H1 (cell line): ENCODE data around the gene ITFG2. TPM values are rescaled to one million over a fixed set of nuclear protein-coding genes. Genes with fewer than 3 reads are reported as not detected.

ENCODE experiments used
- EGR1 ChIP-seq: IDR thresholded peaks from 2 replicates; pipeline ENCODE4 v1.6.1; 2011; ENCODE audit warnings: low read depth, low read length, borderline replicate concordance
- EP300 ChIP-seq, 2 experiments: IDR thresholded peaks; 1 replicate in 1 of 2; 2 replicates in 1 of 2; pipeline ENCODE4 v1.6.1; 2011 to 2012; ENCODE audit warnings: low read depth in 2 of 2, low read length in 2 of 2, mild to moderate bottlenecking in 2 of 2, borderline replicate concordance in 1 of 2, inconsistent platforms in 1 of 2, moderate library complexity in 1 of 2
- JUN ChIP-seq: IDR thresholded peaks from 2 replicates; pipeline ENCODE4 v1.6.1; 2011; ENCODE audit warnings: low read depth, mild to moderate bottlenecking, improper control_type of control experiment, low read length
- KDM5A ChIP-seq: fragments of 200-600 bp; IDR thresholded peaks from 2 replicates; pipeline ENCODE4 v1.7.1; 2012; ENCODE audit warnings: mild to moderate bottlenecking, low read length, inconsistent platforms, mixed read lengths
- NRF1 ChIP-seq: IDR thresholded peaks from 2 replicates; pipeline ENCODE4 v1.6.1; 2011; ENCODE audit warnings: mild to moderate bottlenecking, low read depth, low read length, improper control_type of control experiment
- RNF2 ChIP-seq: fragments of 200-900, 300-1000 bp; sonication (generic); IDR thresholded peaks from 2 replicates; pipeline ENCODE4 v1.7.1; 2016; ENCODE audit warnings: borderline replicate concordance, low read depth, mild to moderate bottlenecking, antibody characterized with exemption, low read length; ENCODE audit not compliant: poor library complexity, severe bottlenecking; ENCODE audit errors: missing control alignments
- SRF ChIP-seq: IDR thresholded peaks from 2 replicates; pipeline ENCODE4 v1.6.1; 2011; ENCODE audit warnings: mild to moderate bottlenecking, low read depth, low read length, moderate library complexity
- SUZ12 ChIP-seq: fragments of 200-600 bp; sonication (generic); IDR thresholded peaks from 2 replicates; pipeline ENCODE4 v1.6.1; 2012; ENCODE audit warnings: mild to moderate bottlenecking, inconsistent platforms, low read length, moderate library complexity, mixed read lengths
- TAF7 ChIP-seq: optimal IDR thresholded peaks from 2 replicates; pipeline ENCODE3; 2011; ENCODE audit warnings: low read depth, mild to moderate bottlenecking, inconsistent platforms, low read length, moderate library complexity, borderline replicate concordance
- polyA plus RNA-seq, 7 experiments: library from polyadenylated mRNA; depleted of rRNA in 3 of 7; stranded (reverse) in 5 of 7; unstranded in 2 of 7; fragments of >200 nt in 5 of 7; fragments of 200-250 nt in 2 of 7; gene quantifications; 1 replicate in 5 of 7; 2 replicates in 1 of 7; 4 replicates in 1 of 7; pipeline versions ENCODE4 v1.2.1 to v1.2.3, GENCODE V29; 2011 to 2013; ENCODE audit warnings: missing spikeins in 2 of 7, mixed read lengths in 2 of 7
- total RNA-seq: library from RNA; stranded (reverse); fragmentation: NEBNext Ultra II Directional; extraction: Animal tissue kit (Norgen Biotek cat#: 25700); gene quantifications from 2 replicates; pipeline ENCODE4 v1.2.1, GENCODE V29; 2021
- TF ChIP-seq, protein P1 (sequence below): IDR thresholded peaks from 2 replicates; pipeline ENCODE4 v1.6.1; 2012; ENCODE audit warnings: low read length, inconsistent platforms

Gene ITFG2
- total and polyA plus RNA-seq, 2 of the 8 experiments (the other 6 are each of a cell fraction or from before 2014, with no cell fraction given): 15.0 to 22.9 TPM

GRCh38 chr12:2773199-2773875 is 39.1 kb upstream of the ITFG2 start (continued):
- TF ChIP-seq, protein P1, sequence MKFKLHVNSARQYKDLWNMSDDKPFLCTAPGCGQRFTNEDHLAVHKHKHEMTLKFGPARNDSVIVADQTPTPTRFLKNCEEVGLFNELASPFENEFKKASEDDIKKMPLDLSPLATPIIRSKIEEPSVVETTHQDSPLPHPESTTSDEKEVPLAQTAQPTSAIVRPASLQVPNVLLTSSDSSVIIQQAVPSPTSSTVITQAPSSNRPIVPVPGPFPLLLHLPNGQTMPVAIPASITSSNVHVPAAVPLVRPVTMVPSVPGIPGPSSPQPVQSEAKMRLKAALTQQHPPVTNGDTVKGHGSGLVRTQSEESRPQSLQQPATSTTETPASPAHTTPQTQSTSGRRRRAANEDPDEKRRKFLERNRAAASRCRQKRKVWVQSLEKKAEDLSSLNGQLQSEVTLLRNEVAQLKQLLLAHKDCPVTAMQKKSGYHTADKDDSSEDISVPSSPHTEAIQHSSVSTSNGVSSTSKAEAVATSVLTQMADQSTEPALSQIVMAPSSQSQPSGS: no peak
- TF ChIP-seq NRF1 (no peak), SUZ12 (no peak), TAF7 (no peak), EP300 (IDR thresholded peaks at IDR 0.05; ENCODE audit: borderline replicate concordance in 1 of 2, low read depth in 2 of 2, low read length in 2 of 2) (no peak), RNF2 (no peak), KDM5A (no peak), SRF (no peak), EGR1 (no peak), JUN (no peak)
